Measurements from ENCODE around the gene ADRA2A.
A peak's percentile ranks its signal among the peaks of the same experiment; 100 is the strongest.

GRCh38 chr10:111076682-111077478 is at the start of gene ADRA2A:
- peak in 1 of 3 experiments; percentile 3 for TF ChIP-seq CTCF (optimal IDR thresholded peaks at IDR 0.05 in 1 of 3, IDR thresholded peaks at IDR 0.05 in 1 of 3, conservative IDR thresholded peaks at IDR 0.05 in 1 of 3; ENCODE audit: extremely low read depth in 1 of 3, insufficient read depth in 2 of 3, low read length in 3 of 3)
- TF ChIP-seq EZH2 (IDR thresholded peaks at IDR 0.05; ENCODE audit: low read length) = peak; percentile 19
